RWPE2 (cell line): Measurements from ENCODE around the gene PLSCR3.

Source experiments
- ATAC-seq: fragments of 200-7000 bp; cut with Tn5 transposase; 3 replicates; pipeline ENCODE4 v1.9.1; 2021; ENCODE audit warnings: low read depth
- DNase-seq: peaks from one replicate; pipeline ENCODE4 v3.0.0-alpha.2; 2020; ENCODE audit warnings: low spot score
- H3K27ac ChIP-seq: fragments of 450-650 bp; 2 replicates; pipeline ENCODE4 v1.5.1; 2017; ENCODE audit warnings: mild to moderate bottlenecking; ENCODE audit not compliant: poor library complexity, severe bottlenecking
- H3K27me3 ChIP-seq: fragments of 250-450 bp; sonication (Bioruptor Pico); 2 replicates; pipeline ENCODE4 v1.5.1; 2021; ENCODE audit warnings: mild to moderate bottlenecking, moderate library complexity; ENCODE audit not compliant: insufficient read depth, poor library complexity, severe bottlenecking
- H3K36me3 ChIP-seq: fragments of 250-450 bp; sonication (Bioruptor Pico); 2 replicates; pipeline ENCODE4 v1.5.1; 2020; ENCODE audit warnings: low read depth, mild to moderate bottlenecking, moderate library complexity
- H3K4me1 ChIP-seq: fragments of 250-450 bp; sonication (Bioruptor Pico); 2 replicates; pipeline ENCODE4 v1.5.1; 2021; ENCODE audit warnings: mild to moderate bottlenecking, moderate library complexity; ENCODE audit not compliant: insufficient read depth, poor library complexity, severe bottlenecking
- H3K4me3 ChIP-seq: fragments of 250-450 bp; sonication (Bioruptor Pico); 2 replicates; pipeline ENCODE4 v1.5.1; 2021; ENCODE audit warnings: mild to moderate bottlenecking, moderate library complexity; ENCODE audit not compliant: severe bottlenecking
- H3K9me3 ChIP-seq: fragments of 250-450 bp; sonication (Bioruptor Pico); 2 replicates; pipeline ENCODE4 v1.5.1; 2021; ENCODE audit warnings: mild to moderate bottlenecking, moderate library complexity; ENCODE audit not compliant: severe bottlenecking
- TF ChIP-seq, protein P1 (sequence below): fragments of 450-650 bp; IDR thresholded peaks from one replicate; pipeline ENCODE4 v1.5.1; 2017; ENCODE audit warnings: mild to moderate bottlenecking, moderate library complexity; ENCODE audit not compliant: poor library complexity, severe bottlenecking

The PLSCR3 gene

GRCh38 chr17:7416323-7416722, 22.0 kb upstream of the PLSCR3 start:
- Histone ChIP-seq H3K9me3 (no peaks in the 10 kb centered on the region), H3K27ac (no peak overlapping the region), H3K4me3 (no peak overlapping the region), H3K4me1 (no peaks in the 10 kb centered on the region), H3K36me3 (no peaks in the 10 kb centered on the region), H3K27me3 (no peaks in the 10 kb centered on the region)
- ATAC-seq: no peak
- DNase-seq: no peak
- TF ChIP-seq, protein P1, sequence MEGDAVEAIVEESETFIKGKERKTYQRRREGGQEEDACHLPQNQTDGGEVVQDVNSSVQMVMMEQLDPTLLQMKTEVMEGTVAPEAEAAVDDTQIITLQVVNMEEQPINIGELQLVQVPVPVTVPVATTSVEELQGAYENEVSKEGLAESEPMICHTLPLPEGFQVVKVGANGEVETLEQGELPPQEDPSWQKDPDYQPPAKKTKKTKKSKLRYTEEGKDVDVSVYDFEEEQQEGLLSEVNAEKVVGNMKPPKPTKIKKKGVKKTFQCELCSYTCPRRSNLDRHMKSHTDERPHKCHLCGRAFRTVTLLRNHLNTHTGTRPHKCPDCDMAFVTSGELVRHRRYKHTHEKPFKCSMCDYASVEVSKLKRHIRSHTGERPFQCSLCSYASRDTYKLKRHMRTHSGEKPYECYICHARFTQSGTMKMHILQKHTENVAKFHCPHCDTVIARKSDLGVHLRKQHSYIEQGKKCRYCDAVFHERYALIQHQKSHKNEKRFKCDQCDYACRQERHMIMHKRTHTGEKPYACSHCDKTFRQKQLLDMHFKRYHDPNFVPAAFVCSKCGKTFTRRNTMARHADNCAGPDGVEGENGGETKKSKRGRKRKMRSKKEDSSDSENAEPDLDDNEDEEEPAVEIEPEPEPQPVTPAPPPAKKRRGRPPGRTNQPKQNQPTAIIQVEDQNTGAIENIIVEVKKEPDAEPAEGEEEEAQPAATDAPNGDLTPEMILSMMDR: no peak

- Histone ChIP-seq H3K9me3 (no peaks in the 10 kb centered on the region), H3K27me3 (no peaks in the 10 kb centered on the region), H3K4me1 (no peaks in the 10 kb centered on the region), H3K27ac (no peak overlapping the region), H3K4me3 (no peak overlapping the region), H3K36me3 (no peaks in the 10 kb centered on the region)
- TF ChIP-seq, protein P1: no peak
- ATAC-seq: no peak
- DNase-seq: no peak
These were observed 21.5 kb upstream of the PLSCR3 start for GRCh38 chr17:7415784-7416183.

GRCh38 chr17:7414837-7415236, 20.5 kb upstream of the PLSCR3 start:
- Histone ChIP-seq H3K4me1 (no peaks in the 10 kb centered on the region), H3K36me3 (no peaks in the 10 kb centered on the region), H3K4me3 (no peak overlapping the region), H3K9me3 (no peaks in the 10 kb centered on the region), H3K27me3 (no peaks in the 10 kb centered on the region), H3K27ac (no peak overlapping the region)
- TF ChIP-seq, protein P1: no peak
- ATAC-seq (no peak), DNase-seq (no peak)

- H3K27me3 ChIP-seq: no peaks in the 10 kb centered on the region
- no peaks in the 10 kb centered on the region for H3K9me3 ChIP-seq
- H3K4me1 ChIP-seq: no peaks in the 10 kb centered on the region
- no peak overlapping the region for H3K4me3 ChIP-seq
- TF ChIP-seq, protein P1: no peak
- H3K36me3 ChIP-seq: no peaks in the 10 kb centered on the region
- DNase-seq (no peak), ATAC-seq (peak; percentile 54)
- H3K27ac ChIP-seq: no peak overlapping the region
These were observed 19.1 kb upstream of the PLSCR3 start for GRCh38 chr17:7413346-7413985.

- Histone ChIP-seq H3K36me3 (no peaks in the 10 kb centered on the region), H3K27me3 (no peaks in the 10 kb centered on the region), H3K9me3 (no peaks in the 10 kb centered on the region), H3K4me3 (no peak overlapping the region), H3K4me1 (no peaks in the 10 kb centered on the region), H3K27ac (no peak overlapping the region)
- DNase-seq (no peak), ATAC-seq (no peak)
- TF ChIP-seq, protein P1: no peak
These were observed 17.1 kb upstream of the PLSCR3 start for GRCh38 chr17:7411427-7411750.
